HFF-Myc (cell line): ENCODE results near the gene PSRC1.

Source experiments
- DNase-seq: peaks from one replicate; pipeline ENCODE4 v3.0.0-alpha.2; 2011; ENCODE audit warnings: low read depth; ENCODE audit errors: extremely low read depth
- H3K4me3 ChIP-seq: replicated peaks from 2 replicates; pipeline ENCODE4 v1.5.1; 2011; ENCODE audit warnings: low read depth, mild to moderate bottlenecking, control low read depth, low read length
- TF ChIP-seq, protein P1 (sequence below): IDR thresholded peaks from 2 replicates; pipeline ENCODE4 v1.5.1; 2012; ENCODE audit warnings: mild to moderate bottlenecking, low read depth, low read length, control low read depth; ENCODE audit errors: missing control alignments

PSRC1 gene

DNA sequence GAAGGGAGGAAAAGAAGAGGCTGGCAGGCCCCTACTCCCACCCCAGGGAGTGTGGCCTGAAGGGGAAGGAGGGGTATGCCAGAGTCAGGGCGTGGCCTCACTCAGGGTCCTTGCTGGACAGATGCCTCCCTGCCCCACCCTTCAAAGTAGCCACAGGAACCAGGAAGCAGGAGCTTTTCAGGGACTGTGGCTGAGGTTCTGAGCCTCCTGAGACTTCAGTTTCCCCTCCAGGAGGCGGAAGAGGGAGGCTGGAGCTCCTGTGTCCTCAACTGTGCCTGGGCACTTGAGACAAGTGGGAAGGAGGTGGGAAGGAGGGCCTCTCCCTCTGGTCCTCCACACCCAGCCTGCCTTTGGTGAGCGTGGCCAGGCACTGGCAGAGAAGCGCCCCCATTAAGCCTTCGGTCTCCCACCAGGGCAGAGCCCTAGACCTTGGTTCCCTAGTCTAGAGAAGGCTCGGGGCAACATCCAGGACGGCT lies 28.3 kb downstream of the PSRC1 start:
- TF ChIP-seq, protein P1, sequence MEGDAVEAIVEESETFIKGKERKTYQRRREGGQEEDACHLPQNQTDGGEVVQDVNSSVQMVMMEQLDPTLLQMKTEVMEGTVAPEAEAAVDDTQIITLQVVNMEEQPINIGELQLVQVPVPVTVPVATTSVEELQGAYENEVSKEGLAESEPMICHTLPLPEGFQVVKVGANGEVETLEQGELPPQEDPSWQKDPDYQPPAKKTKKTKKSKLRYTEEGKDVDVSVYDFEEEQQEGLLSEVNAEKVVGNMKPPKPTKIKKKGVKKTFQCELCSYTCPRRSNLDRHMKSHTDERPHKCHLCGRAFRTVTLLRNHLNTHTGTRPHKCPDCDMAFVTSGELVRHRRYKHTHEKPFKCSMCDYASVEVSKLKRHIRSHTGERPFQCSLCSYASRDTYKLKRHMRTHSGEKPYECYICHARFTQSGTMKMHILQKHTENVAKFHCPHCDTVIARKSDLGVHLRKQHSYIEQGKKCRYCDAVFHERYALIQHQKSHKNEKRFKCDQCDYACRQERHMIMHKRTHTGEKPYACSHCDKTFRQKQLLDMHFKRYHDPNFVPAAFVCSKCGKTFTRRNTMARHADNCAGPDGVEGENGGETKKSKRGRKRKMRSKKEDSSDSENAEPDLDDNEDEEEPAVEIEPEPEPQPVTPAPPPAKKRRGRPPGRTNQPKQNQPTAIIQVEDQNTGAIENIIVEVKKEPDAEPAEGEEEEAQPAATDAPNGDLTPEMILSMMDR, result no peak
- DNase-seq, result no peak

DNA sequence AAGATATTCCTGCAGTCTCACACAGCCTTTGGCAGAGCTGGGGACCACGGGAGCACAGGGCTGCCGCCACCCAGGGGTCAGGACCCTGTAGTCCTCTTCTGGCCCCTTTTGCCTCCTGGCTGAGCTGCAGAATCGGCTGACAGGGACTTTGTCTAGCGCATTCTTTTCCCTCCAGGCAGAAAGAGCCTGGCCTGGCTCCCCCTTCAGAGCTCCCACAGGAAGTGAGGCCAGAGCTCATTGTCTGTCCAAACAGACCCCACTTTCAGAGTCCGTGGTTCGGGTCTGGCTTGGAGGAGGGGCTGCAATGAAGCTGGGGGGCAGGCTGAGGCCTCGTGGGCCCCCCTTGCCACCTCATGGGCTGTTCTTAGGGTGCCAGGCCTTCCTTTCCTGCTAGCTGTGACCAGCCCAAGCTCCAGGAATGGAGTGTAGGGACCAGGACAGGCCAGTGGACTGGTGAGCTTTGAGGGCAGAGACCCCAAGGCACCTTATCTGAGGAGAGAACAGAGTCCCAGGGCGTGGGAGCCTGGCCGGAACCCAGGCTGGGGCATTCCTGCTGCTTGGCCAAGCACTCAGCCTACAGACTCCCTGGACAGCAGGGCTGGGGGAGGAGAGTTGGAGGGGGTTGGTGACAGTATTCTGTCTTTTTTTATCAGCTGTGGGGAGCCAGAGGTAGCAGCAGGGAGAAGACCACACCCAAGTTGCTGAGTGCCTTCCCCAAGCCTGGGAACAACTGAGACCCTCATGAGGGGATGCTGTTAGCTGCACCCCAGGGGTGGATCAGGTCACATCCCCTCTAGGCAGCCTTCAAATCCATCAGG lies 28.9 kb downstream of the PSRC1 start:
- no peak for DNase-seq
- TF ChIP-seq, protein P1, result no peak
- H3K4me3 ChIP-seq, result no peak overlapping the region

More for the DNA sequence above, 28.3 kb downstream of the PSRC1 start:
- H3K4me3 ChIP-seq, result no peak overlapping the region

DNA sequence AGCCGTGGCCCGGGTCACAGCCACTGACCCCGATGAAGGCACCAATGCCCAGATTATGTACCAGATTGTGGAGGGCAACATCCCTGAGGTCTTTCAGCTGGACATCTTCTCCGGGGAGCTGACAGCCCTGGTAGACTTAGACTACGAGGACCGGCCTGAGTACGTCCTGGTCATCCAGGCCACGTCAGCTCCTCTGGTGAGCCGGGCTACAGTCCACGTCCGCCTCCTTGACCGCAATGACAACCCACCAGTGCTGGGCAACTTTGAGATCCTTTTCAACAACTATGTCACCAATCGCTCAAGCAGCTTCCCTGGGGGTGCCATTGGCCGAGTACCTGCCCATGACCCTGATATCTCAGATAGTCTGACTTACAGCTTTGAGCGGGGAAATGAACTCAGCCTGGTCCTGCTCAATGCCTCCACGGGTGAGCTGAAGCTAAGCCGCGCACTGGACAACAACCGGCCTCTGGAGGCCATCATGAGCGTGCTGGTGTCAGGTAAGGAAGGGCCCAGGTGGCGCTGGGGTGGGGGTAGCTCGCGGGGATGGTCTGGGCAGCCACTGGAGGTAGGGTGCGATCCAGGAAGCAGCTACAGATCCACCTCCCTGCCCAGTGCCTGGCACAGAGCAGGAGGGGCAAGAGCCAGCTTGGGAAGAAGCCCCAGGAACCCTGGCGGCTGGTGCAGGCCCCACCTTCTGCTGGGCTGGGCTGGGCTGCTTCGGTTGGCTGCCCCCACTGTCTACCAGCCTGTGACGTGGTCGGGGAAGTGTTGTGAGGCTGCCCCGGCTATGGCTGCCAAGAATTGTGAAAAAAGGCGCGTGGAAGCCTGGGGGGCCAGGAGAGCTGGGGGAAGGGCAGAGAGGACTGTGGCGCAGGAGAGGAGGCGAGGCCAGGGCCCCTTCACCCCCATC lies 29.8 kb downstream of the PSRC1 start:
- no peak overlapping the region for H3K4me3 ChIP-seq
- no peak for DNase-seq
- TF ChIP-seq, protein P1, result no peak

DNA sequence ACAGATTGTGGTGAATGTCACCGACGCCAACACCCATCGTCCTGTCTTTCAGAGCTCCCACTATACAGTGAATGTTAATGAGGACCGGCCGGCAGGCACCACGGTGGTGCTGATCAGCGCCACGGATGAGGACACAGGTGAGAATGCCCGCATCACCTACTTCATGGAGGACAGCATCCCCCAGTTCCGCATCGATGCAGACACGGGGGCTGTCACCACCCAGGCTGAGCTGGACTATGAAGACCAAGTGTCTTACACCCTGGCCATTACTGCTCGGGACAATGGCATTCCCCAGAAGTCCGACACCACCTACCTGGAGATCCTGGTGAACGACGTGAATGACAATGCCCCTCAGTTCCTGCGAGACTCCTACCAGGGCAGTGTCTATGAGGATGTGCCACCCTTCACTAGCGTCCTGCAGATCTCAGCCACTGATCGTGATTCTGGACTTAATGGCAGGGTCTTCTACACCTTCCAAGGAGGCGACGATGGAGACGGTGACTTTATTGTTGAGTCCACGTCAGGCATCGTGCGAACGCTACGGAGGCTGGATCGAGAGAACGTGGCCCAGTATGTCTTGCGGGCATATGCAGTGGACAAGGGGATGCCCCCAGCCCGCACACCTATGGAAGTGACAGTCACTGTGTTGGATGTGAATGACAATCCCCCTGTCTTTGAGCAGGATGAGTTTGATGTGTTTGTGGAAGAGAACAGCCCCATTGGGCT lies 30.6 kb downstream of the PSRC1 start:
- no peak for DNase-seq
- no peak overlapping the region for H3K4me3 ChIP-seq
- TF ChIP-seq, protein P1, result no peak

DNA sequence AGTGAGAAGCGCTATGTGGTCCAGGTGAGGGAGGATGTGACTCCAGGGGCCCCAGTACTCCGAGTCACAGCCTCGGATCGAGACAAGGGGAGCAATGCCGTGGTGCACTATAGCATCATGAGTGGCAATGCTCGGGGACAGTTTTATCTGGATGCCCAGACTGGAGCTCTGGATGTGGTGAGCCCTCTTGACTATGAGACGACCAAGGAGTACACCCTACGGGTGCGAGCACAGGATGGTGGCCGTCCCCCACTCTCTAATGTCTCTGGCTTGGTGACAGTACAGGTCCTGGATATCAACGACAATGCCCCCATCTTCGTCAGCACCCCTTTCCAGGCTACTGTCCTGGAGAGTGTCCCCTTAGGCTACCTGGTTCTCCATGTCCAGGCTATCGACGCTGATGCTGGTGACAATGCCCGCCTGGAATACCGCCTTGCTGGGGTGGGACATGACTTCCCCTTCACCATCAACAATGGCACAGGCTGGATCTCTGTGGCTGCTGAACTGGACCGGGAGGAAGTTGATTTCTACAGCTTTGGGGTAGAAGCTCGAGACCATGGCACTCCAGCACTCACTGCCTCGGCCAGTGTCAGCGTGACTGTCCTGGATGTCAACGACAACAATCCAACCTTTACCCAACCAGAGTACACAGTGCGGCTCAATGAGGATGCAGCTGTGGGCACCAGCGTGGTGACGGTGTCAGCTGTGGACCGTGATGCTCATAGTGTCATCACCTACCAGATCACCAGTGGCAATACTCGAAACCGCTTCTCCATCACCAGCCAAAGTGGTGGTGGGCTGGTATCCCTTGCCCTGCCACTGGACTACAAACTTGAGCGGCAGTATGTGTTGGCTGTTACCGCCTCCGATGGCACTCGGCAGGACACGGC lies 31.4 kb downstream of the PSRC1 start:
- DNase-seq, result no peak
- H3K4me3 ChIP-seq, result no peak overlapping the region
- TF ChIP-seq, protein P1, result no peak
